ENCODE measurements around the gene ISG15.

Gene ISG15

GRCh38 chr1:1047407-1047806 is 34.1 kb downstream of the ISG15 start:
- no peak for TF ChIP-seq CTCF (conservative IDR thresholded peaks at IDR 0.05; ENCODE audit: low read depth, low read length)

GRCh38 chr1:1047963-1048362 is 34.7 kb downstream of the ISG15 start:
- H3K4me3 ChIP-seq (ENCODE audit: low read depth, low read length), result no peak overlapping the region
- DNase-seq (ENCODE audit: low read depth), result no peak
- no peak for TF ChIP-seq CTCF (conservative IDR thresholded peaks at IDR 0.05; ENCODE audit: low read depth, low read length)

More at GRCh38 chr1:1047407-1047806, 34.1 kb downstream of the ISG15 start:
- no peak overlapping the region for H3K4me3 ChIP-seq (ENCODE audit: low read depth, low read length)
- DNase-seq (ENCODE audit: low read depth), result no peak

- no peak for TF ChIP-seq CTCF (conservative IDR thresholded peaks at IDR 0.05; ENCODE audit: low read depth, low read length)
- no peak for DNase-seq (ENCODE audit: low read depth)
- no peak overlapping the region for H3K4me3 ChIP-seq (ENCODE audit: low read depth, low read length)
Measured at GRCh38 chr1:1048765-1049164, 35.5 kb downstream of the ISG15 start.

- H3K4me3 ChIP-seq (ENCODE audit: low read depth, low read length), result no peak overlapping the region
- DNase-seq (ENCODE audit: low read depth), result no peak
- no peak for TF ChIP-seq CTCF (conservative IDR thresholded peaks at IDR 0.05; ENCODE audit: low read depth, low read length)
Measured at GRCh38 chr1:1049318-1050165, 36.2 kb downstream of the ISG15 start.

- TF ChIP-seq CTCF (conservative IDR thresholded peaks at IDR 0.05; ENCODE audit: low read depth, low read length), result no peak
- no peak for DNase-seq (ENCODE audit: low read depth)
- H3K4me3 ChIP-seq (ENCODE audit: low read depth, low read length), result no peak overlapping the region
Measured at GRCh38 chr1:1050577-1051052, 37.3 kb downstream of the ISG15 start.

- H3K4me3 ChIP-seq (ENCODE audit: low read depth, low read length), result no peak overlapping the region
- no peak for TF ChIP-seq CTCF (conservative IDR thresholded peaks at IDR 0.05; ENCODE audit: low read depth, low read length)
- DNase-seq (ENCODE audit: low read depth), result no peak
Measured at GRCh38 chr1:1051127-1051810, 38.0 kb downstream of the ISG15 start.

All from choroid plexus epithelial cell (primary cell).